Measurements from ENCODE around the gene DRC1. TPM values are rescaled to one million over a fixed set of nuclear protein-coding genes. Genes with fewer than 3 reads are reported as not detected.

DRC1 gene
- polyA plus RNA-seq, 1 of the 3 experiments (the other 2 are of a cell fraction) = 0.18 TPM

- peak overlapping the region; percentile 36; the same call in 1 of the 2 replicates for H2AFZ ChIP-seq (ENCODE audit: low read depth)
- ChIA-PET CTCF (no interaction called here), POLR2A (no interaction called here)
- no peak for DNase-seq
- H3K4me3 ChIP-seq (ENCODE audit: low read depth in 2 of 2, low read length in 1 of 2) = no peak overlapping the region
- H3F3A ChIP-seq (replicated peaks; ENCODE audit: insufficient read depth) = no peaks in the 10 kb centered on the region
- no peak for TF ChIP-seq RFX5 (IDR thresholded peaks at IDR 0.05; ENCODE audit: low read length)
- TF ChIP-seq POLR2AphosphoS5 (IDR thresholded peaks at IDR 0.05; ENCODE audit: low read depth, low read length) = no peak
- no peak for TF ChIP-seq JUND (IDR thresholded peaks at IDR 0.05)
- TF ChIP-seq RAD21 (IDR thresholded peaks at IDR 0.05; ENCODE audit: low read length) = no peak
- H3K36me3 ChIP-seq (replicated peaks in 1 of 2; ENCODE audit: control insufficient read depth in 1 of 2, insufficient read depth in 2 of 2, low read length in 1 of 2) = no peaks in the 10 kb centered on the region
- H3K4me1 ChIP-seq (ENCODE audit: control insufficient read depth in 1 of 2, insufficient read depth in 2 of 2, low read depth in 1 of 2, low read length in 1 of 2) = peaks cover 0 to 2% of the 10 kb centered on the region in 2 experiments; a peak in 1 of 4 replicates
- 81% methylated on average over 10 of the region's 10 CpGs for WGBS (ENCODE audit: low lambda C conversion rate)
- H3K27me3 ChIP-seq (ENCODE audit: insufficient read depth) = no peaks in the 10 kb centered on the region
- H3K27ac ChIP-seq (ENCODE audit: low read depth in 2 of 2, low read length in 1 of 2) = no peak overlapping the region
- H3K4me2 ChIP-seq = peak overlapping the region; percentile 35; the same call in 1 of the 2 replicates
- no peaks in the 10 kb centered on the region for H3K9me2 ChIP-seq
- H3K9ac ChIP-seq = no peak overlapping the region
- no peaks in the 10 kb centered on the region for H3K79me2 ChIP-seq (ENCODE audit: insufficient read depth)
- no peaks in the 10 kb centered on the region for H3K9me3 ChIP-seq
- H4K20me1 ChIP-seq (ENCODE audit: insufficient read depth) = no peaks in the 10 kb centered on the region
Measured at GRCh38 chr2:26412091-26412673, 10.5 kb downstream of the DRC1 start.

- H3K9me2 ChIP-seq = no peaks in the 10 kb centered on the region
- H3K27ac ChIP-seq (ENCODE audit: low read depth in 2 of 2, low read length in 1 of 2) = no peak overlapping the region
- H3K9ac ChIP-seq = no peak overlapping the region
- no peak for DNase-seq
- H2AFZ ChIP-seq (ENCODE audit: low read depth) = no peak overlapping the region
- H4K20me1 ChIP-seq (ENCODE audit: insufficient read depth) = no peaks in the 10 kb centered on the region
- H3K36me3 ChIP-seq (replicated peaks in 1 of 2; ENCODE audit: control insufficient read depth in 1 of 2, insufficient read depth in 2 of 2, low read length in 1 of 2) = no peaks in the 10 kb centered on the region
- TF ChIP-seq GABPA (IDR thresholded peaks at IDR 0.05; ENCODE audit: low read depth) (no peak), SIN3A (IDR thresholded peaks at IDR 0.05; ENCODE audit: borderline replicate concordance, low read depth, low read length) (no peak), RFX5 (IDR thresholded peaks at IDR 0.05; ENCODE audit: low read length) (0 out of 2 replicates have a peak, but pooled peaks have one; percentile 24)
- H3K27me3 ChIP-seq (ENCODE audit: insufficient read depth) = no peaks in the 10 kb centered on the region
- no peak overlapping the region for H3K4me2 ChIP-seq
- H3K79me2 ChIP-seq (ENCODE audit: insufficient read depth) = no peaks in the 10 kb centered on the region
- H3K4me3 ChIP-seq (ENCODE audit: low read depth in 2 of 2, low read length in 1 of 2) = no peak overlapping the region
- CTCF ChIA-PET = interaction anchor here (0.7 to 2.2 kb wide), 7 partner anchors 8 to 22 kb away, joined by 3 to 6 read pairs (median 4); no protein-coding TSS in a partner anchor
- H3F3A ChIP-seq (replicated peaks; ENCODE audit: insufficient read depth) = no peaks in the 10 kb centered on the region
- WGBS (ENCODE audit: low lambda C conversion rate) = 87% methylated on average over 3 of the region's 3 CpGs
- POLR2A ChIA-PET = no interaction called here
- no peaks in the 10 kb centered on the region for H3K4me1 ChIP-seq (ENCODE audit: control insufficient read depth in 1 of 2, insufficient read depth in 2 of 2, low read depth in 1 of 2, low read length in 1 of 2)
- no peaks in the 10 kb centered on the region for H3K9me3 ChIP-seq
Measured at GRCh38 chr2:26414311-26414710, 12.6 kb downstream of the DRC1 start.

GRCh38 chr2:26421961-26422360 lies 20.2 kb downstream of the DRC1 start:
- H3K9me3 ChIP-seq = no peaks in the 10 kb centered on the region
- no peaks in the 10 kb centered on the region for H3K27me3 ChIP-seq (ENCODE audit: insufficient read depth)
- H3K4me1 ChIP-seq (ENCODE audit: control insufficient read depth in 1 of 2, insufficient read depth in 2 of 2, low read depth in 1 of 2, low read length in 1 of 2) = no peaks in the 10 kb centered on the region
- no peaks in the 10 kb centered on the region for H3K9me2 ChIP-seq
- H3K9ac ChIP-seq = no peak overlapping the region
- H2AFZ ChIP-seq (ENCODE audit: low read depth) = no peak overlapping the region
- WGBS (ENCODE audit: low lambda C conversion rate) = 69% methylated on average over 5 of the region's 5 CpGs
- TF ChIP-seq MEF2A (IDR thresholded peaks at IDR 0.05; ENCODE audit: borderline replicate concordance, low read depth) (no peak), REST (IDR thresholded peaks at IDR 0.05; ENCODE audit: low read depth, low read length) (no peak), PBX3 (IDR thresholded peaks at IDR 0.05) (no peak), NRF1 (IDR thresholded peaks at IDR 0.05; ENCODE audit: low read depth, low read length) (no peak), RXRA (IDR thresholded peaks at IDR 0.05; ENCODE audit: borderline replicate concordance, low read depth) (no peak), USF2 (IDR thresholded peaks at IDR 0.05; ENCODE audit: borderline replicate concordance, low read depth, low read length) (no peak), USF1 (IDR thresholded peaks at IDR 0.05; ENCODE audit: borderline replicate concordance, low read depth) (no peak)
- H3K79me2 ChIP-seq (ENCODE audit: insufficient read depth) = no peaks in the 10 kb centered on the region
- no peaks in the 10 kb centered on the region for H3F3A ChIP-seq (replicated peaks; ENCODE audit: insufficient read depth)
- no peaks in the 10 kb centered on the region for H3K36me3 ChIP-seq (replicated peaks in 1 of 2; ENCODE audit: control insufficient read depth in 1 of 2, insufficient read depth in 2 of 2, low read length in 1 of 2)
- no peaks in the 10 kb centered on the region for H4K20me1 ChIP-seq (ENCODE audit: insufficient read depth)
- H3K27ac ChIP-seq (ENCODE audit: low read depth in 2 of 2, low read length in 1 of 2) = no peak overlapping the region
- ChIA-PET POLR2A (interaction anchor here (0.8 kb wide), 1 partner anchor 1003 kb away, joined by 3 read pairs; no protein-coding TSS in a partner anchor), CTCF (interaction anchor here (1.2 kb wide), 1 partner anchor 92 kb away, joined by 3 read pairs; no protein-coding TSS in a partner anchor)
- H3K4me2 ChIP-seq = no peak overlapping the region
- no peak for DNase-seq
- no peak overlapping the region for H3K4me3 ChIP-seq (ENCODE audit: low read depth in 2 of 2, low read length in 1 of 2)

Data from SK-N-SH (cell line).